Neuronal stem cell (in vitro differentiated cells): ENCODE results near the gene PLEKHD1.

ENCODE experiments used
- DNase-seq: peaks from one replicate; pipeline ENCODE4 v3.0.0-alpha.2; 2013; ENCODE audit warnings: low spot score
- H2AFZ ChIP-seq: one replicate; pipeline ENCODE4 v1.6.1; 2013; ENCODE audit warnings: mild to moderate bottlenecking, low read length, inconsistent platforms
- H2AK5ac ChIP-seq: 2 replicates; pipeline ENCODE4 v1.6.1; 2013; ENCODE audit warnings: low read depth, mild to moderate bottlenecking, inconsistent platforms, low read length, moderate library complexity, mixed read lengths
- H2BK120ac ChIP-seq: 2 replicates; pipeline ENCODE4 v1.6.1; 2013; ENCODE audit warnings: low read depth, mild to moderate bottlenecking, inconsistent platforms, low read length, moderate library complexity, mixed read lengths
- H2BK12ac ChIP-seq: one replicate; pipeline ENCODE4 v1.6.1; 2013; ENCODE audit warnings: low read length, inconsistent platforms
- H2BK15ac ChIP-seq: 2 replicates; pipeline ENCODE4 v1.6.1; 2013; ENCODE audit warnings: mild to moderate bottlenecking, low read length, inconsistent platforms, mixed read lengths
- H2BK5ac ChIP-seq: one replicate; pipeline ENCODE4 v1.6.1; 2013; ENCODE audit warnings: inconsistent platforms, mild to moderate bottlenecking, low read length, moderate library complexity
- H3K14ac ChIP-seq: one replicate; pipeline ENCODE4 v1.6.1; 2013; ENCODE audit warnings: low read length, inconsistent platforms
- H3K18ac ChIP-seq: 2 replicates; pipeline ENCODE4 v1.6.1; 2013; ENCODE audit warnings: low read length, inconsistent platforms
- H3K23ac ChIP-seq: 2 replicates; pipeline ENCODE4 v1.6.1; 2013; ENCODE audit warnings: low read depth, mild to moderate bottlenecking, mixed read lengths, low read length, inconsistent platforms; ENCODE audit not compliant: poor library complexity
- H3K27ac ChIP-seq: replicated peaks from 3 replicates; pipeline ENCODE4 v1.5.1; 2013; ENCODE audit warnings: low read length, inconsistent platforms
- H3K27me3 ChIP-seq, 3 experiments: 2 replicates each; pipeline ENCODE4 v1.6.1; 2013; ENCODE audit warnings: low read length in 3 of 3, mild to moderate bottlenecking in 2 of 3, inconsistent platforms in 1 of 3, low read depth in 1 of 3, mixed read lengths in 1 of 3, moderate library complexity in 1 of 3; ENCODE audit not compliant: control insufficient read depth in 3 of 3, insufficient read depth in 3 of 3
- H3K36me3 ChIP-seq, 2 donors: replicated peaks in 1 of 2; 2 replicates each; pipeline ENCODE4 v1.6.1; 2013; ENCODE audit warnings: low read length in 2 of 2; ENCODE audit not compliant: control insufficient read depth in 2 of 2, insufficient read depth in 2 of 2
- H3K4ac ChIP-seq: 2 replicates; pipeline ENCODE4 v1.6.1; 2013; ENCODE audit warnings: inconsistent platforms, mild to moderate bottlenecking, low read length, moderate library complexity
- H3K4me1 ChIP-seq, 2 donors: 1 replicate in 1 of 2; 2 replicates in 1 of 2; pipeline ENCODE4 v1.6.1; 2013; ENCODE audit warnings: low read length in 2 of 2, low read depth in 1 of 2; ENCODE audit not compliant: control insufficient read depth in 2 of 2, insufficient read depth in 1 of 2
- H3K4me2 ChIP-seq: one replicate; pipeline ENCODE4 v1.6.1; 2013; ENCODE audit warnings: mild to moderate bottlenecking, low read length, inconsistent platforms; ENCODE audit not compliant: insufficient read depth, poor library complexity, severe bottlenecking
- H3K4me3 ChIP-seq, 2 donors: 2 replicates each; pipeline ENCODE4 v1.5.1; 2013; ENCODE audit warnings: low read length in 2 of 2, mild to moderate bottlenecking in 2 of 2, inconsistent platforms in 1 of 2, moderate library complexity in 1 of 2
- H3K79me1 ChIP-seq: one replicate; pipeline ENCODE4 v1.6.1; 2013; ENCODE audit warnings: low read depth, mild to moderate bottlenecking, inconsistent platforms, low read length, moderate library complexity
- H3K9ac ChIP-seq: one replicate; pipeline ENCODE4 v1.6.1; 2013; ENCODE audit warnings: mild to moderate bottlenecking, low read depth, low read length, inconsistent platforms; ENCODE audit not compliant: poor library complexity
- H3K9me3 ChIP-seq, 2 donors: replicated peaks in 1 of 2; 2 replicates each; pipeline versions ENCODE3 to v1.6.1; 2013; ENCODE audit warnings: low read length in 2 of 2, mild to moderate bottlenecking in 2 of 2, inconsistent platforms in 1 of 2, low read depth in 1 of 2, mixed read lengths in 1 of 2, moderate library complexity in 1 of 2; ENCODE audit not compliant: control insufficient read depth in 2 of 2, insufficient read depth in 1 of 2
- H4K8ac ChIP-seq: one replicate; pipeline ENCODE4 v1.6.1; 2013; ENCODE audit warnings: low read depth, mild to moderate bottlenecking, inconsistent platforms, low read length, moderate library complexity
- H4K91ac ChIP-seq: one replicate; pipeline ENCODE4 v1.6.1; 2013; ENCODE audit warnings: low read length, low read depth, mild to moderate bottlenecking, inconsistent platforms; ENCODE audit not compliant: poor library complexity
- WGBS, 2 donors: extraction: QIAGEN DNeasy Blood & Tissue Kit; methylation state at CpG; one replicate each; pipeline ENCODE4 v1.1.7; 2013; ENCODE audit warnings: missing lambda C conversion rate in 2 of 2, mixed read lengths in 1 of 2; ENCODE audit not compliant: insufficient read length in 2 of 2, insufficient replicate concordance in 1 of 2; ENCODE audit errors: extremely low coverage in 2 of 2; 5-methylcytosine and 5-hydroxymethylcytosine counted together

Gene PLEKHD1

DNA sequence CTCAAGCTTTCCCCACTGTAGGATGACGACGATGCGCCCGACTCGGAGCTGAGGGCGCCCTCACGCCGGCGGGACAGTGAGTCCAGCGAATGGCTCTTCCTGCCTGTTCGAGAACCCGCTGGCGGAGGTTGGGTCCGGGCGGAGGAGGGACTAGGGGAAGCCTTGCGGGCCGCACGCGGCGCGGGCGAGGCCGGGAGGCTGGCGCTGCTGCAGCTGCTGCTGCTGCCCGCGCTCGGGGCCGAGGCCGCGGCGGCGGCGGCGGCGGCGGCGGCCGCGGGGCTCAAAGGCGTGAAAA, 88.3 kb downstream of the PLEKHD1 start:
- no CpG with 5 or more reads among the region's 40 CpGs for WGBS, 2 donors

DNA sequence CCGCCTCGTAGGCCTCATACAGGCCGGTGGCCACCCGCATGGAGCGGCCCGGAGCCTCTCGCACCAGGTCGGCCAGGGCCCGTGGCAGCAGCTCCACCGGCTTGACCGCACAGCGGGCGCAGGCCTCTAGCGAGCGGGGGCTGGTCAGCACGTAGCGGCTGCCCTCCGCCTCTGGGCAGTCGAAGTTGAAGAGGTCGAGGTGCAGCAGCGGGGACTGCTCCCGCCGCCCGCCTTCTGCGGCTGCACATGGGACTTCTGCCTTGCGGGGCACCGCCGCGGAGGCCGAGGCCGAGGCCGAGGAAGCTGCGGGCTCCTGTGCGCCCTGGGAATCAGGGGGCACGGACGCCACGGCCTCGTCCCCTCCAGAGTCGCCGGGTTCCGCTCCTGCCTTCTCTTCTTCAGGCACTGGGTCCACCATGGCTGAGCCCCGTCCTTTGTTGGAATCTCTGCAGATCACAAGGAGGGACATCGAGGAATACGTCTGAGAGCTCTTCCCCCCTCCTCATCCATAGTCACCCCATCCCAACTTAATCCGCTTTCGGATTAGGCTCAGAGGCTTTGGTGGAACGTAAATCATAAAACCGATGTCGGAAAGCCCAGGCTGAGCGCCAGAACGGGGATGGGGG, 88.8 kb downstream of the PLEKHD1 start:
- Histone ChIP-seq H3K23ac (peak overlapping the region; percentile 71), H3K14ac (no peak overlapping the region), H3K9me3 (peaks cover 7 to 20% of the 10 kb centered on the region in 2 donors), H2BK5ac (peak overlapping the region; percentile 93), H2BK12ac (peak overlapping the region; percentile 96), H3K4me1 (peaks cover 4 to 10% of the 10 kb centered on the region in 2 donors), H2AK5ac (peak overlapping the region; percentile 100), H3K4ac (peak overlapping the region; percentile 99), H4K8ac (peak overlapping the region; percentile 99), H3K4me2 (peak overlapping the region; percentile 73), H4K91ac (peak overlapping the region; percentile 99), H2BK15ac (peak overlapping the region; percentile 97), H3K27ac (peak overlapping the region; percentile 100), H3K18ac (peak overlapping the region; percentile 100), H2AFZ (peak overlapping the region; percentile 96), H3K27me3 (no peaks in the 10 kb centered on the region), H2BK120ac (peak overlapping the region; percentile 100), H3K79me1 (peaks cover 20% of the 10 kb centered on the region), H3K4me3 (peak overlapping the region in 1 of 2 donors; percentile 80), H3K36me3 (peaks cover 22 to 29% of the 10 kb centered on the region in 2 donors), H3K9ac (peak overlapping the region; percentile 45)
- DNase-seq = no peak
- WGBS, 2 donors = no CpG with 5 or more reads among the region's 51 CpGs

More for the DNA sequence above, 88.3 kb downstream of the PLEKHD1 start:
- no peak overlapping the region for H2AFZ ChIP-seq
- no peak overlapping the region for H3K9ac ChIP-seq
- H3K4me2 ChIP-seq = no peak overlapping the region
- H3K79me1 ChIP-seq = peaks cover 20% of the 10 kb centered on the region
- H4K8ac ChIP-seq = peak overlapping the region; percentile 99
- H2BK15ac ChIP-seq = peak overlapping the region; percentile 97
- H2BK5ac ChIP-seq = peak overlapping the region; percentile 93
- H3K36me3 ChIP-seq = peaks cover 22 to 29% of the 10 kb centered on the region in 2 donors
- H2BK120ac ChIP-seq = peak overlapping the region; percentile 100
- peak overlapping the region; percentile 100 for H3K18ac ChIP-seq
- H3K4ac ChIP-seq = peak overlapping the region; percentile 99
- H3K27me3 ChIP-seq = no peaks in the 10 kb centered on the region
- peak overlapping the region; percentile 91 for H2BK12ac ChIP-seq
- H4K91ac ChIP-seq = peak overlapping the region; percentile 99
- no peak for DNase-seq
- H3K4me1 ChIP-seq = peaks cover 4 to 10% of the 10 kb centered on the region in 2 donors
- peak overlapping the region; percentile 58 for H3K23ac ChIP-seq
- peak overlapping the region; percentile 100 for H3K27ac ChIP-seq
- peak overlapping the region; percentile 100 for H2AK5ac ChIP-seq
- no peak overlapping the region for H3K14ac ChIP-seq
- peaks cover 7 to 20% of the 10 kb centered on the region in 2 donors for H3K9me3 ChIP-seq
- H3K4me3 ChIP-seq = no peak overlapping the region

DNA sequence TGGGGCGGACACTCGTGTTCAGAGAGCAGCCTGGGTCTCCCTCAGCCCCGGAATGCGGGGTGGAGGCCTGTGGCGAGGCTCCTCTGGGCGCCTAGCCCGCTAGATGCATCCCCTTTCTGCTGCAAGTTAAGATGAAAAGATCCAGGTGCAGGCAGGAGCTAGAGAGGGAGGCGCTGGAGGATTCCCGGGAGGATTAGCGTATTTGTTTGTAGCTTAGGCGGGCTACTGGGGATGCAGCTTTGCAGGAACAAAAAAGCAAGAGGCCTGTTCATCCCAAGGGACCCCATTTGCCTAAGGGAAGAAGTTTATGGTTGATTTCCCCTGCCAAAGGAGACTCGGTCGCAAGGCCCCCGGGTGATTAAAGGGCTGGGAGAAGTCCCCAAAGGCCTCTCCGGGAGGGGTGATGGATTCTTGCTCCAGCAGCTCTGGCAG, 89.3 kb downstream of the PLEKHD1 start:
- H3K4ac ChIP-seq = no peak overlapping the region

DNA sequence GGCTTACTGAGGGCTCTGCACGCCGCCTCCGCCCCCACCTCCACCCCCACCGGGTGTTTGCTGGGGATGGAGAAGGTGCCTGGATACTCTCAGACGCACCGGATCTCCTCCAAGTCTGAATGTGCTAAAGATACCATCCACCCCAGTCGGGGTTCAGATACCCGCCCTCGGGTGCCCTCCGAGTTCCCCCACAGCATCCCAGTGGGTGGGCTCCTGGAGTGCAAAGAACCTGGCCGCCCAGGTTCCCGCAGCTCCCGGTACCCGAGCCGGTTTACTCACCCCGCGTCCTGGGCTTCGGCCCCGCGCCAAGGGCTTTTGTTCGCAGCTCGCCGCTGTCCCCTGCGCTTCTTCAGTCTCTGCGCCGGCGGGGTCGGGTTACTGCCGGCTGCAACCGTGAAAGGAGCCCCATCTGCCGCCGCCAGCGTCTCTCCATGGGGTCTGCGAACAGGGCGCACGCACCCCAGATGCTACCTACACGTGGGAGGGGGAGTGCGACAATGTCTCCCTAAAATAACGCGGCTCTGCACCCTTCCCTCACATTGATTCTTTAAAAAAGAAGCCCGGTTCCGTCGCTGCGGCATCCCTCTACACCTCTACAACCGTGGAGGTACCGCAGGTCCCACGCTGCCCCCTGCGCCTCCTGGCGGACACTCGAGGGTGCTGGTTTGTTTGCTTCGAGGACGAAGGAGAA, 89.9 kb downstream of the PLEKHD1 start, which contains the start of gene CCDC177:
CCDC177 (minus strand) TSS at position 609 of the 691 bp plus-strand sequence. CDS start 1,249 bp downstream, outside the sequence.
- peak within 1 kb of the TSS; percentile 84 for H3K9ac ChIP-seq
- H2BK5ac ChIP-seq = peak within 1 kb of the TSS; percentile 100
- H2BK15ac ChIP-seq = peak within 1 kb of the TSS; percentile 22
- no peaks in the 10 kb centered on the region for H3K27me3 ChIP-seq
- H2AK5ac ChIP-seq = peak within 1 kb of the TSS; percentile 100
- no CpG with 5 or more reads among the region's 52 CpGs for WGBS, 2 donors
- peak within 1 kb of the TSS; percentile 99 for H4K91ac ChIP-seq
- peak within 1 kb of the TSS; percentile 100 for H2BK120ac ChIP-seq
- H2AFZ ChIP-seq = peak within 1 kb of the TSS; percentile 96
- H3K9me3 ChIP-seq = peaks cover 7 to 20% of the 10 kb centered on the region in 2 donors
- H3K79me1 ChIP-seq = peaks cover 20% of the 10 kb centered on the region
- H3K23ac ChIP-seq = peak within 1 kb of the TSS; percentile 8
- no peak within 1 kb of the TSS for H3K14ac ChIP-seq
- H3K4me3 ChIP-seq = peak within 1 kb of the TSS; percentile 80 to 82
- peak within 1 kb of the TSS; percentile 93 for H2BK12ac ChIP-seq
- peak within 1 kb of the TSS; percentile 80 for H3K4ac ChIP-seq
- DNase-seq = peak; percentile 79
- peak within 1 kb of the TSS; percentile 100 for H3K27ac ChIP-seq
- H3K4me2 ChIP-seq = peak within 1 kb of the TSS; percentile 73
- peaks cover 4 to 10% of the 10 kb centered on the region in 2 donors for H3K4me1 ChIP-seq
- peaks cover 22 to 29% of the 10 kb centered on the region in 2 donors for H3K36me3 ChIP-seq
- peak within 1 kb of the TSS; percentile 99 for H4K8ac ChIP-seq
- peak within 1 kb of the TSS; percentile 100 for H3K18ac ChIP-seq

More for the DNA sequence above, 89.3 kb downstream of the PLEKHD1 start:
- no peak overlapping the region for H2BK15ac ChIP-seq
- no peak overlapping the region for H4K8ac ChIP-seq
- peak overlapping the region; percentile 96 for H2AFZ ChIP-seq
- H3K27ac ChIP-seq = peak overlapping the region; percentile 100
- H3K14ac ChIP-seq = no peak overlapping the region
- no peak overlapping the region for H3K23ac ChIP-seq
- H3K9ac ChIP-seq = no peak overlapping the region
- peaks cover 22 to 29% of the 10 kb centered on the region in 2 donors for H3K36me3 ChIP-seq
- peaks cover 20% of the 10 kb centered on the region for H3K79me1 ChIP-seq
- peak overlapping the region; percentile 80 to 82 for H3K4me3 ChIP-seq
- H4K91ac ChIP-seq = peak overlapping the region; percentile 99
- peak; percentile 88 for DNase-seq
- H3K27me3 ChIP-seq = no peaks in the 10 kb centered on the region
- H3K4me2 ChIP-seq = peak overlapping the region; percentile 73
- peaks cover 4 to 10% of the 10 kb centered on the region in 2 donors for H3K4me1 ChIP-seq
- peak overlapping the region; percentile 100 for H2AK5ac ChIP-seq
- H2BK5ac ChIP-seq = peak overlapping the region; percentile 100
- H2BK120ac ChIP-seq = peak overlapping the region; percentile 100
- H3K18ac ChIP-seq = peak overlapping the region; percentile 100
- no CpG with 5 or more reads among the region's 15 CpGs for WGBS, 2 donors
- H2BK12ac ChIP-seq = no peak overlapping the region
- peaks cover 7 to 20% of the 10 kb centered on the region in 2 donors for H3K9me3 ChIP-seq
